ENCODE data around the gene DPEP2.

- TF ChIP-seq CTCF (IDR thresholded peaks at IDR 0.05) (no peak), POLR2A (IDR thresholded peaks at IDR 0.05) (no peak)
These were observed 22.2 kb upstream of the DPEP2 start for GRCh38 chr16:68021490-68021889.

Data from thyroid gland (tissue), 4 donors.